IPS-NIHi7 (cell line): ENCODE data around the gene PLLP.

Experiments used
- DNase-seq: peaks from one replicate; pipeline ENCODE4 v3.0.0; 2012; ENCODE audit warnings: mixed read lengths; ENCODE audit errors: extremely low spot score

The PLLP gene

GRCh38 chr16:57225978-57226377 is 58.5 kb downstream of the PLLP start:
- no peak for DNase-seq

GRCh38 chr16:57224651-57225335 is 59.7 kb downstream of the PLLP start:
- DNase-seq: no peak

GRCh38 chr16:57223057-57223456 is 61.4 kb downstream of the PLLP start:
- DNase-seq: no peak

DNA sequence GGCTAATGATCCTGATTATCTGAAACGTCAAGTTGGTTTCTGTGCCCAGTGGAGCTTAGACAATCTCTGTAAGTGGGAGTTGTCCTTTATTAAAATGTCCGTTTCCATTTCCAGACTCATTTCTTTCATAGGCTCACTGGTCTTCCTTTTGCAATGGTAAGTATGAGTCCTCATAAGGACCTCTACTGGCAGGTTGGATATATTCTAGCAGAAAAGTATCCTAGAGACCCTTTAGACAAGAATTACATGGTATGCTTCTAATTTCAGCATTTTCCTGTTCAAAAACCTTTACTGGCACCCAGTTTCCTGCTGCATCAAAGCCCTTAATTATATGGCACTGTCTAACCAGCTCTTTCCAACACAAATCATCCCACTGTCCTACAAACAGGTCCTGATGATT is 67.5 kb downstream of the PLLP start:
- DNase-seq: no peak

DNA sequence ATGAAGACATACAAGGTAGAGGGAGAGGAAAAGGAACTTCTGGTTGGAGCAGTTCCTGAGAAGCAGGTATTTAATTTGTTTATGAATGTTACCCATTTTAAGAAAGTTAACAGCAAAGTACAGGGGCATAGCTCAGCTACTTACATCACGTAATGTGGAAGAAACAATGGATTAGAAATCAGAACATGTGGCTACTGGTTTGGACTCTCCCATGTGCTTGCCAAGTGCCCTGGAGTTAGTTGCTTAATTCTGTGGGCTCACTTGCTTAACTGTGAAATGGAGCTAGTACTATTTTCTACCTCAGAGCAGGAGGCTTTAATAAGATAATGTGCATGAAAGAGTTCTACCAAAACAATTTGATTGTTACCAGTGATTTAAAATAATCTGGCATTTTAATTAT is 71.0 kb downstream of the PLLP start:
- DNase-seq: no peak

DNA sequence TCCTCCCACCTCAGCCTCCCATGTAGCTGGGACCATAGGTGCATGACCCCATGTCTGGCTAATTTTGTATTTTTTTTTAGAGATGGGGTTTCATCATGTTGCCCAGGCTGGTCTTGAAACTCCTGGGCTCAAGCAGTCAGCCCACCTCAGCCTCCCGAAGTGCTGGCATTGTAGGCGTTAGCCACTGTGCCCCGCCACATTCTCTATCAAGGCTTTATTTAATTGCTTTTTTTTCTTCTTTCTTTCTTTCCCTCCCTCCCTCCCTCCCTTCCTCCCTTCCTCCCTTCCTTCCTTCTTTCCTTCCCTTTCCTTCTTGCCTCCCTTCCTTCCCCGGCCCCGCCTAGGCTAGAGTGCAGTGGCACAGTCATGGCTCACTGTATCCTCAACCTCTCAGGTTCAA is 74.7 kb downstream of the PLLP start:
- no peak for DNase-seq

DNA sequence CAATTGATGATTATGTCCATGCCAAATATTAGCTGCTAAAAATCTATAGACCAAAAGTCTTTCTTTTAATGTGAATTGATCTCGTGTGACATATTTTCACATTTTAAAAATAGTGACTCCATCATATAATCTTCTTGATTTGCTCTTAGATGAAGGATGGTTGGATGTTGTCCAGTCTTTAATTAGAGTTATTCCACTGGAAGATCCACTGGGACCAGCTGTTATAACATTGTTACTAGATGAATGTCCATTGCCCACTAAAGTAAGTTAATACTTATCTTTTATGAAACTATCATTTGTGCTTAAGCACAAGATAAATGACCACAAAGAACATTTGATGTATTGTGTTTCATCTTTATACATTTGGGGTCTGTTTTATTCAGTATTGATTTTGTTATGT is 75.5 kb downstream of the PLLP start:
- no peak for DNase-seq
